IMR-90 (cell line): Measurements from ENCODE around the gene PLXNC1. TPM values are rescaled to one million over a fixed set of nuclear protein-coding genes. Genes with fewer than 3 reads are reported as not detected.

Source experiments
- ATAC-seq: fragments of 200-7000 bp; cut with Tn5 transposase; 2 replicates; pipeline ENCODE4 v1.9.1; 2020; ENCODE audit warnings: low read depth, mild to moderate bottlenecking, moderate library complexity
- BruUV-seq: library from RNA; stranded (reverse); fragments of 400-500 nt; replicated peaks from 2 replicates; lab custom pipeline; 2021; lab: Mats Ljungman, UMichigan
- CTCF ChIA-PET: fragments of 300-600 bp; formaldehyde crosslinking; extraction: SDS; loops from one replicate; lab custom pipeline; 2021; ENCODE audit warnings: antibody characterized with exemption; lab: Yijun Ruan, JAX
- POLR2A ChIA-PET: fragments of 300-600 bp; sonication (Branson Sonifier 250); formaldehyde crosslinking; loops from one replicate; lab custom pipeline; 2022; ENCODE audit warnings: antibody characterized with exemption; ENCODE audit not compliant: unreplicated experiment; lab: Charles Lee
- DNase-seq: peaks from one replicate; pipeline ENCODE4 v3.0.0; 2013
- H2AFZ ChIP-seq: replicated peaks from 2 replicates; pipeline ENCODE3; 2013; ENCODE audit warnings: low read length, mild to moderate bottlenecking; ENCODE audit not compliant: poor library complexity
- H2AK5ac ChIP-seq: 2 replicates; pipeline ENCODE4 v1.6.1; 2013; ENCODE audit warnings: low read depth, low read length, inconsistent platforms
- H2AK9ac ChIP-seq: replicated peaks from 2 replicates; pipeline ENCODE3; 2013; ENCODE audit warnings: mild to moderate bottlenecking, low read depth, low read length, moderate library complexity; ENCODE audit not compliant: poor library complexity
- H2BK120ac ChIP-seq: 2 replicates; pipeline ENCODE4 v1.6.1; 2013; ENCODE audit warnings: low read depth, low read length, inconsistent platforms
- H2BK15ac ChIP-seq: 3 replicates; pipeline ENCODE4 v1.6.1; 2013; ENCODE audit warnings: low read depth, low read length, inconsistent platforms
- H2BK20ac ChIP-seq: 2 replicates; pipeline ENCODE4 v1.6.1; 2013; ENCODE audit warnings: low read depth, mild to moderate bottlenecking, inconsistent platforms, low read length, moderate library complexity
- H2BK5ac ChIP-seq: 2 replicates; pipeline ENCODE4 v1.6.1; 2013; ENCODE audit warnings: mild to moderate bottlenecking, low read depth, low read length, inconsistent platforms; ENCODE audit not compliant: poor library complexity, severe bottlenecking
- H3K14ac ChIP-seq: replicated peaks from 2 replicates; pipeline ENCODE4 v1.6.1; 2013; ENCODE audit warnings: low read depth, low read length, inconsistent platforms
- H3K18ac ChIP-seq: 2 replicates; pipeline ENCODE4 v1.6.1; 2013; ENCODE audit warnings: low read depth, low read length, control low read depth
- H3K23ac ChIP-seq: 2 replicates; pipeline ENCODE4 v1.6.1; 2013; ENCODE audit warnings: low read depth, low read length, inconsistent platforms
- H3K27ac ChIP-seq: 2 replicates; pipeline ENCODE4 v1.5.1; 2013; ENCODE audit warnings: mild to moderate bottlenecking, control low read depth, low read length; ENCODE audit not compliant: insufficient read depth
- H3K27me3 ChIP-seq: 2 replicates; pipeline ENCODE4 v1.6.1; 2013; ENCODE audit warnings: low read length; ENCODE audit not compliant: control insufficient read depth, insufficient read depth
- H3K36me3 ChIP-seq: 2 replicates; pipeline ENCODE4 v1.6.1; 2013; ENCODE audit warnings: low read length, mixed read lengths; ENCODE audit not compliant: control insufficient read depth, insufficient read depth
- H3K4ac ChIP-seq: 2 replicates; pipeline ENCODE4 v1.6.1; 2013; ENCODE audit warnings: low read depth, low read length, inconsistent platforms
- H3K4me1 ChIP-seq: 2 replicates; pipeline ENCODE4 v1.6.1; 2013; ENCODE audit warnings: low read length, mixed read lengths; ENCODE audit not compliant: control insufficient read depth, insufficient read depth
- H3K4me2 ChIP-seq: 2 replicates; pipeline ENCODE4 v1.6.1; 2013; ENCODE audit warnings: low read depth, mild to moderate bottlenecking, control low read depth, low read length, moderate library complexity
- H3K4me3 ChIP-seq: 2 replicates; pipeline ENCODE4 v1.5.1; 2013; ENCODE audit warnings: low read depth, mild to moderate bottlenecking, control low read depth, low read length, moderate library complexity; ENCODE audit not compliant: insufficient read depth
- H3K56ac ChIP-seq: 2 replicates; pipeline ENCODE4 v1.6.1; 2013; ENCODE audit warnings: low read length, inconsistent platforms; ENCODE audit not compliant: insufficient read depth; ENCODE audit errors: extremely low read depth
- H3K79me1 ChIP-seq, 2 experiments: 2 replicates each; pipeline ENCODE4 v1.6.1; 2013; ENCODE audit warnings: low read length in 2 of 2, inconsistent platforms in 1 of 2, low read depth in 1 of 2
- H3K9ac ChIP-seq: 2 replicates; pipeline ENCODE4 v1.6.1; 2013; ENCODE audit warnings: low read depth, low read length, control low read depth
- H3K9me1 ChIP-seq: 2 replicates; pipeline ENCODE4 v1.6.1; 2013; ENCODE audit warnings: low read length, inconsistent platforms; ENCODE audit not compliant: insufficient read depth
- H3K9me3 ChIP-seq: 2 replicates; pipeline ENCODE4 v1.6.1; 2013; ENCODE audit warnings: low read length; ENCODE audit not compliant: control insufficient read depth, insufficient read depth
- H4K20me1 ChIP-seq: 2 replicates; pipeline ENCODE4 v1.6.1; 2013; ENCODE audit warnings: low read length, inconsistent platforms; ENCODE audit not compliant: insufficient read depth
- H4K5ac ChIP-seq: 2 replicates; pipeline ENCODE4 v1.6.1; 2013; ENCODE audit warnings: mild to moderate bottlenecking, low read depth, low read length, control low read depth
- H4K8ac ChIP-seq, 2 experiments: 2 replicates each; pipeline ENCODE4 v1.6.1; 2013; ENCODE audit warnings: low read depth in 2 of 2, low read length in 2 of 2, control low read depth in 1 of 2, inconsistent platforms in 1 of 2
- H4K91ac ChIP-seq: 2 replicates; pipeline ENCODE4 v1.6.1; 2013; ENCODE audit warnings: low read depth, low read length, inconsistent platforms; ENCODE audit not compliant: insufficient read depth
- CEBPB ChIP-seq: IDR thresholded peaks from 2 replicates; pipeline ENCODE4 v1.6.1; 2012; ENCODE audit warnings: low read depth, low read length, improper control_type of control experiment
- CTCF ChIP-seq: conservative IDR thresholded peaks from 2 replicates; pipeline ENCODE4 v1.5.1; 2012; ENCODE audit warnings: mild to moderate bottlenecking, low read depth, low read length, improper control_type of control experiment
- FOS ChIP-seq: fragments of 150-350 bp; IDR thresholded peaks from 2 replicates; pipeline ENCODE4 v1.6.1; 2016; ENCODE audit warnings: low read depth, low read length
- MAFK ChIP-seq: IDR thresholded peaks from 2 replicates; pipeline ENCODE4 v1.6.1; 2012; ENCODE audit warnings: low read depth, low read length, improper control_type of control experiment
- NFE2L2 ChIP-seq: fragments of 150-350 bp; IDR thresholded peaks from 2 replicates; pipeline ENCODE4 v1.6.1; 2016; ENCODE audit warnings: low read depth, mild to moderate bottlenecking, low read length
- POLR2A ChIP-seq: IDR thresholded peaks from 2 replicates; pipeline ENCODE4 v1.6.1; 2012; ENCODE audit warnings: mild to moderate bottlenecking, low read depth, low read length
- RCOR1 ChIP-seq: IDR thresholded peaks from 2 replicates; pipeline ENCODE4 v1.6.1; 2012; ENCODE audit warnings: mild to moderate bottlenecking, low read length, improper control_type of control experiment; ENCODE audit not compliant: insufficient replicate concordance
- SMC3 ChIP-seq: fragments of 150-350 bp; IDR thresholded peaks from 2 replicates; pipeline ENCODE4 v1.6.1; 2016; ENCODE audit warnings: low read depth, mild to moderate bottlenecking, antibody characterized with exemption, low read length, moderate library complexity
- WGBS, 2 experiments: methylation state at CpG; one replicate each; pipeline versions ENCODE4 v1.1.5 to v1.1.7; 2013; ENCODE audit warnings: missing lambda C conversion rate in 2 of 2; ENCODE audit not compliant: insufficient read length in 1 of 2; ENCODE audit errors: extremely low coverage in 2 of 2; 5-methylcytosine and 5-hydroxymethylcytosine counted together
- dilution Hi-C: fragments of 300-500 bp; cut with HindIII; formaldehyde crosslinking; loops from one replicate; pipeline ENCODE4 v1.14.3; 2018; ENCODE audit warnings: low sequenced_read_pairs; ENCODE audit not compliant: unreplicated experiment
- in situ Hi-C: fragments of 300-500 bp; cut with MboI; formaldehyde crosslinking; loops from 3 replicates; pipeline ENCODE4 v1.14.3; 2019; ENCODE audit warnings: low sequenced_read_pairs, inconsistent platforms, mixed read lengths
- intact Hi-C: fragments of 100-400 bp; cut with micrococcal nuclease; formaldehyde crosslinking; loops from 2 replicates; pipeline ENCODE4 v1.10.0; 2022
- polyA plus RNA-seq, 3 experiments: library from polyadenylated mRNA; depleted of rRNA; stranded (reverse); fragments of >200 nt; gene quantifications; 2 replicates each; pipeline ENCODE4 v1.2.3, GENCODE V29; 2012; ENCODE audit warnings: low replicate concordance in 1 of 3
- total RNA-seq: library from RNA; depleted of rRNA; stranded (reverse); fragments of >200 nt; gene quantifications from 2 replicates; pipeline ENCODE4 v1.2.3, GENCODE V29; 2012
- TF ChIP-seq, protein P1 (sequence below): fragments of 150-350 bp; IDR thresholded peaks from 2 replicates; pipeline ENCODE4 v1.6.1; 2016; ENCODE audit warnings: low read depth, mild to moderate bottlenecking, low read length, moderate library complexity, borderline replicate concordance
- TF ChIP-seq, protein P2 (sequence below): fragments of 150-350 bp; IDR thresholded peaks from 2 replicates; pipeline ENCODE4 v1.6.1; 2017; ENCODE audit warnings: mild to moderate bottlenecking, antibody characterized with exemption, low read length, low read depth

The PLXNC1 gene
- total and polyA plus RNA-seq, 2 of the 4 experiments (the other 2 are of a cell fraction) = 1.0 to 1.6 TPM

DNA sequence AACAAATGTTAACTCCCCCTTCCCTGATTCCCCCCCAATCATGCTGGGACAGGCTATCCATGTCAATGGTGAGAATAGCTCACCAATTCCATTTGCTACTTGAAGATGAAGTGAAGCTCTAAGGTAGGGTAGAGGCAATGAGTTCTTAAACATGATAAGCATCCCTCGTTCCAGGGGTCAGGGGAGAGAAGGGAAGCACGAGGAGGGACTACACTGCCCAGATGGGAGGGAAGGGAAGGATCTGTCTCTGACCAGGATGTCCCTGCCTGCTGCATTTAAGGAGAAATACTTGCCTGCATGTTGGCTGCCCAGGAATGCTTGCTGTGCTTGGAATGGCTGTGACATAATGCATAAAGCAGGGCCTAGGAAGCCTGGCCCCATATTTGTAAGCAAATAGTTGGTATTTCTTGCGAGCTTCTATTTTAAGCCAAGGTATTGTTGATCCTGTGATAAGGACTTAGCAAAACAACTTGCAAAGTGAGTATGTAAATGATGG lies 156.2 kb downstream of the PLXNC1 start:
- Histone ChIP-seq H3K27me3 (no peaks in the 10 kb centered on the region), H4K20me1 (peaks cover 3% of the 10 kb centered on the region; the same call in 1 of the 2 replicates), H3K36me3 (no peaks in the 10 kb centered on the region; the same call in 1 of the 2 replicates), H4K8ac (peak overlapping the region in 1 of 2 experiments; percentile 68; a peak in 2 of 4 replicates), H3K27ac (peak overlapping the region; percentile 13; the same call in 1 of the 2 replicates), H2BK15ac (peak overlapping the region; percentile 12; the same call in 1 of the 3 replicates), H4K91ac (peak overlapping the region; percentile 54), H2AFZ (peak overlapping the region; percentile 15), H3K14ac (peak overlapping the region; percentile 34; the same call in 1 of the 2 replicates), H3K56ac (peak overlapping the region; percentile 27; the same call in 1 of the 2 replicates), H3K9me1 (peaks cover 12% of the 10 kb centered on the region), H3K18ac (peak overlapping the region; percentile 34; the same call in 1 of the 2 replicates), H2AK9ac (no peak overlapping the region), H3K79me1 (no peaks in the 10 kb centered on the region), H2AK5ac (peak overlapping the region; percentile 32; the same call in 1 of the 2 replicates), H2BK120ac (peak overlapping the region; percentile 71), H4K5ac (peak overlapping the region; percentile 27), H3K4me3 (no peak overlapping the region), H2BK5ac (peak overlapping the region; percentile 77), H3K4me2 (peak overlapping the region; percentile 22; the same call in 1 of the 2 replicates), H3K9me3 (no peaks in the 10 kb centered on the region), H3K4me1 (peaks cover 9% of the 10 kb centered on the region), H3K23ac (peak overlapping the region; percentile 49; the same call in 1 of the 2 replicates), H3K9ac (no peak overlapping the region), H3K4ac (peak overlapping the region; percentile 53), H2BK20ac (peak overlapping the region; percentile 35)
- BruUV-seq = no TSS peak
- WGBS, 2 experiments = no CpG with 5 or more reads among the region's 3 CpGs
- dilution Hi-C loops (no loop called here), intact Hi-C loops (no loop called here), in situ Hi-C loops (no loop called here)
- DNase-seq (peak; percentile 66), ATAC-seq (peak; percentile 92)
- TF ChIP-seq FOS (no peak), SMC3 (no peak), MAFK (no peak), POLR2A (no peak), CEBPB (no peak), NFE2L2 (no peak), RCOR1 (no peak), CTCF (no peak)
- TF ChIP-seq, protein P1, sequence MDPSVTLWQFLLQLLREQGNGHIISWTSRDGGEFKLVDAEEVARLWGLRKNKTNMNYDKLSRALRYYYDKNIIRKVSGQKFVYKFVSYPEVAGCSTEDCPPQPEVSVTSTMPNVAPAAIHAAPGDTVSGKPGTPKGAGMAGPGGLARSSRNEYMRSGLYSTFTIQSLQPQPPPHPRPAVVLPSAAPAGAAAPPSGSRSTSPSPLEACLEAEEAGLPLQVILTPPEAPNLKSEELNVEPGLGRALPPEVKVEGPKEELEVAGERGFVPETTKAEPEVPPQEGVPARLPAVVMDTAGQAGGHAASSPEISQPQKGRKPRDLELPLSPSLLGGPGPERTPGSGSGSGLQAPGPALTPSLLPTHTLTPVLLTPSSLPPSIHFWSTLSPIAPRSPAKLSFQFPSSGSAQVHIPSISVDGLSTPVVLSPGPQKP = no peak
- TF ChIP-seq, protein P2, sequence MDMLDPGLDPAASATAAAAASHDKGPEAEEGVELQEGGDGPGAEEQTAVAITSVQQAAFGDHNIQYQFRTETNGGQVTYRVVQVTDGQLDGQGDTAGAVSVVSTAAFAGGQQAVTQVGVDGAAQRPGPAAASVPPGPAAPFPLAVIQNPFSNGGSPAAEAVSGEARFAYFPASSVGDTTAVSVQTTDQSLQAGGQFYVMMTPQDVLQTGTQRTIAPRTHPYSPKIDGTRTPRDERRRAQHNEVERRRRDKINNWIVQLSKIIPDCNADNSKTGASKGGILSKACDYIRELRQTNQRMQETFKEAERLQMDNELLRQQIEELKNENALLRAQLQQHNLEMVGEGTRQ = no peak
- POLR2A ChIA-PET = interaction anchor here (0.8 kb wide), 1 partner anchor 31 kb away, joined by 4 read pairs; no protein-coding TSS in a partner anchor
- CTCF ChIA-PET = interaction anchor here (0.6 to 2.4 kb wide), 3 partner anchors 10 to 23 kb away, joined by 3 to 11 read pairs (median 3); no protein-coding TSS in a partner anchor
